ENCODE measurements around the gene RTKN. TPM values are rescaled to one million over a fixed set of nuclear protein-coding genes. Genes with fewer than 3 reads are reported as not detected.

RTKN gene
- total and polyA plus RNA-seq, 2 of the 13 experiments (the other 11 are each of a cell fraction or from before 2014, with no cell fraction given) = 159 to 166 TPM

GRCh38 chr2:74429487-74430451 is 12.0 kb downstream of the RTKN start (continued):
- TF ChIP-seq, protein P1, sequence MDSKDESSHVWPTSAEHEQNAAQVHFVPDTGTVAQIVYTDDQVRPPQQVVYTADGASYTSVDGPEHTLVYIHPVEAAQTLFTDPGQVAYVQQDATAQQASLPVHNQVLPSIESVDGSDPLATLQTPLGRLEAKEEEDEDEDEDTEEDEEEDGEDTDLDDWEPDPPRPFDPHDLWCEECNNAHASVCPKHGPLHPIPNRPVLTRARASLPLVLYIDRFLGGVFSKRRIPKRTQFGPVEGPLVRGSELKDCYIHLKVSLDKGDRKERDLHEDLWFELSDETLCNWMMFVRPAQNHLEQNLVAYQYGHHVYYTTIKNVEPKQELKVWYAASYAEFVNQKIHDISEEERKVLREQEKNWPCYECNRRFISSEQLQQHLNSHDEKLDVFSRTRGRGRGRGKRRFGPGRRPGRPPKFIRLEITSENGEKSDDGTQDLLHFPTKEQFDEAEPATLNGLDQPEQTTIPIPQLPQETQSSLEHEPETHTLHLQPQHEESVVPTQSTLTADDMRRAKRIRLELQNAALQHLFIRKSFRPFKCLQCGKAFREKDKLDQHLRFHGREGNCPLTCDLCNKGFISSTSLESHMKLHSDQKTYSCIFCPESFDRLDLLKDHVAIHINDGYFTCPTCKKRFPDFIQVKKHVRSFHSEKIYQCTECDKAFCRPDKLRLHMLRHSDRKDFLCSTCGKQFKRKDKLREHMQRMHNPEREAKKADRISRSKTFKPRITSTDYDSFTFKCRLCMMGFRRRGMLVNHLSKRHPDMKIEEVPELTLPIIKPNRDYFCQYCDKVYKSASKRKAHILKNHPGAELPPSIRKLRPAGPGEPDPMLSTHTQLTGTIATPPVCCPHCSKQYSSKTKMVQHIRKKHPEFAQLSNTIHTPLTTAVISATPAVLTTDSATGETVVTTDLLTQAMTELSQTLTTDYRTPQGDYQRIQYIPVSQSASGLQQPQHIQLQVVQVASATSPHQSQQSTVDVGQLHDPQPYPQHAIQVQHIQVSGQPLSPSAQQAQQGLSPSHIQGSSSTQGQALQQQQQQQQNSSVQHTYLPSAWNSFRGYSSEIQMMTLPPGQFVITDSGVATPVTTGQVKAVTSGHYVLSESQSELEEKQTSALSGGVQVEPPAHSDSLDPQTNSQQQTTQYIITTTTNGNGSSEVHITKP (CRISPR knock-in tag; IDR thresholded peaks at IDR 0.05; ENCODE audit: low read depth) = no peak
- TF ChIP-seq ZNF512B (CRISPR knock-in tag; IDR thresholded peaks at IDR 0.05; ENCODE audit: borderline replicate concordance) (no peak), U2AF1 (optimal IDR thresholded peaks at IDR 0.05; ENCODE audit: low read depth, low read length) (no peak), GATAD1 (CRISPR knock-in tag; IDR thresholded peaks at IDR 0.05) (peak; percentile 44; the same call in 1 of the 2 replicates), FLYWCH1 (CRISPR knock-in tag; IDR thresholded peaks at IDR 0.05) (no peak), ZNF143 (CRISPR knock-in tag; IDR thresholded peaks at IDR 0.05) (no peak), ZNF337 (CRISPR knock-in tag; IDR thresholded peaks at IDR 0.05; ENCODE audit: borderline replicate concordance, low read depth) (0 out of 2 replicates have a peak, but pooled peaks have one; percentile 85), PHF5A (CRISPR knock-in tag; IDR thresholded peaks at IDR 0.05; ENCODE audit: low read depth, unreplicated experiment) (peak; percentile 85), CREB3 (CRISPR knock-in tag; IDR thresholded peaks at IDR 0.05) (no peak), ZBTB14 (CRISPR knock-in tag; IDR thresholded peaks at IDR 0.05) (no peak), GATA4 (IDR thresholded peaks at IDR 0.05; ENCODE audit: borderline replicate concordance, low read depth) (no peak; the same call in 1 of the 2 replicates), ZNF652 (CRISPR knock-in tag; IDR thresholded peaks at IDR 0.05; ENCODE audit: borderline replicate concordance, low read depth) (peak; percentile 37; the same call in 1 of the 2 replicates), PLSCR1 (CRISPR knock-in tag; IDR thresholded peaks at IDR 0.05; ENCODE audit: borderline replicate concordance) (no peak)
- TF ChIP-seq, protein P2, sequence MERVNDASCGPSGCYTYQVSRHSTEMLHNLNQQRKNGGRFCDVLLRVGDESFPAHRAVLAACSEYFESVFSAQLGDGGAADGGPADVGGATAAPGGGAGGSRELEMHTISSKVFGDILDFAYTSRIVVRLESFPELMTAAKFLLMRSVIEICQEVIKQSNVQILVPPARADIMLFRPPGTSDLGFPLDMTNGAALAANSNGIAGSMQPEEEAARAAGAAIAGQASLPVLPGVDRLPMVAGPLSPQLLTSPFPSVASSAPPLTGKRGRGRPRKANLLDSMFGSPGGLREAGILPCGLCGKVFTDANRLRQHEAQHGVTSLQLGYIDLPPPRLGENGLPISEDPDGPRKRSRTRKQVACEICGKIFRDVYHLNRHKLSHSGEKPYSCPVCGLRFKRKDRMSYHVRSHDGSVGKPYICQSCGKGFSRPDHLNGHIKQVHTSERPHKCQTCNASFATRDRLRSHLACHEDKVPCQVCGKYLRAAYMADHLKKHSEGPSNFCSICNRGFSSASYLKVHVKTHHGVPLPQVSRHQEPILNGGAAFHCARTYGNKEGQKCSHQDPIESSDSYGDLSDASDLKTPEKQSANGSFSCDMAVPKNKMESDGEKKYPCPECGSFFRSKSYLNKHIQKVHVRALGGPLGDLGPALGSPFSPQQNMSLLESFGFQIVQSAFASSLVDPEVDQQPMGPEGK (CRISPR knock-in tag; IDR thresholded peaks at IDR 0.05) = peak; percentile 97
